Activated naive CD4-positive, alpha-beta T cell treated with anti-CD3 and anti-CD28 coated beads, Interleukin-2, amount 10 ng/mL, durations not matched to agents 7 days and 5 days (primary cell): ENCODE measurements around the gene KIAA1755.
"Not testable (repeated sequence)": the region's sequence is repeated elsewhere in the genome, so short reads cannot be mapped to it uniquely, and the experiment has no call there.

Source experiments
- CTCF ChIA-PET: fragments of 350-600 bp; sonication (Branson Sonifier 250); formaldehyde crosslinking; loops from one replicate; lab custom pipeline; 2021; ENCODE audit warnings: antibody characterized with exemption; lab: Charles Lee
- DNase-seq: peaks from one replicate; pipeline ENCODE4 v3.0.0-alpha.2; 2020
- H3K27ac Mint-ChIP-seq: one replicate; pipeline ENCODE4 v1.8.0; 2021; ENCODE audit warnings: mild to moderate bottlenecking, moderate library complexity, mixed read lengths
- H3K27me3 Mint-ChIP-seq: one replicate; pipeline ENCODE4 v1.8.0; 2021; ENCODE audit warnings: mild to moderate bottlenecking, mixed read lengths
- H3K36me3 Mint-ChIP-seq: one replicate; pipeline ENCODE4 v1.8.0; 2021; ENCODE audit warnings: mixed read lengths
- H3K4me1 Mint-ChIP-seq: one replicate; pipeline ENCODE4 v1.8.0; 2021; ENCODE audit warnings: mixed read lengths
- H3K4me3 Mint-ChIP-seq: one replicate; pipeline ENCODE4 v1.8.0; 2021; ENCODE audit warnings: mild to moderate bottlenecking, moderate library complexity, mixed read lengths
- H3K9me3 Mint-ChIP-seq: one replicate; pipeline ENCODE4 v1.8.0; 2021; ENCODE audit warnings: mixed read lengths

The KIAA1755 gene

DNA sequence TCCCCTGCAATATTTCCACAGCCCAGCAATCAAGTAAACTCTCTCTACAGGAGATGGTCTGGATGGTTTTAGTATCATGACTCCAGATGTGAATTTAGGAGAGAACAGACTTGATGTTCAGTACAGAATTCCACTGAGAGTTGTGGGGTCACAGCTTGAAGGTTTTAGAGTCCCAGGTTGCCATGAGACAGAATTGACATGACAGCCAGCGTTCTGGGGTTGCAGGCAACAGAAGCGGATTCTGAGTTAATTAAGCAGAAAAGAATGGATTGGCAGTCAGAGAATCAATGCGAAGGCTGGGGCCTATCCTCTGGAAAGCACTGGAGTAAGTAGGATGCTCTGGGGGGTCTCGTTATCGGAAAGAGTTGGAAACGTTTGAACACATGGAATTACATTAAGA, 2.4 kb upstream of the KIAA1755 start:
- Mint-ChIP-seq H3K4me1 (no peaks in the 10 kb centered on the region), H3K9me3 (no peaks in the 10 kb centered on the region), H3K36me3 (no peaks in the 10 kb centered on the region), H3K27me3 (peaks cover 46% of the 10 kb centered on the region), H3K27ac (no peak overlapping the region), H3K4me3 (no peak overlapping the region)
- CTCF ChIA-PET: no interaction called here
- DNase-seq: no peak

GRCh38 chr20:38261054-38261390, 487 bp upstream of the KIAA1755 start:
- CTCF ChIA-PET: no interaction called here
- Mint-ChIP-seq H3K36me3 (no peaks in the 10 kb centered on the region), H3K27ac (no peak overlapping the region), H3K9me3 (no peaks in the 10 kb centered on the region), H3K27me3 (peaks cover 51% of the 10 kb centered on the region), H3K4me3 (no peak overlapping the region), H3K4me1 (no peaks in the 10 kb centered on the region)
- DNase-seq: no peak

DNA sequence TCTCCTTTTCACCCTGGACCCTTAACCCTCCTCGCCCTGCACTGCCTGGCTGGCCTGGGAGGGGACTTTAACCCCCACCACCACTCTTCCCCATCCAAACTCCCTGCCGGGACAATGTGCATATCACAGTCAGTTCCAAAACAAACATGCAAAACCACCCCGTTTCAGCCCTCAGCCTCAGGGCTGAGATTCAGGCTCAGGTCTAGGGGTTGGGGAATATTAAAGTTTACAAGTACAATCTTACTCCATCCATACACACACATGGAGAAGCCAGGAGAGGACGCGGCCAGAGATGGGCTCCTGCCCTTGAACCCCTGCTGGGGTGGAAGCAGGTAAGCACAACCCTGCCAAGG, 534 bp downstream of the KIAA1755 start:
- H3K4me3 Mint-ChIP-seq: no peak overlapping the region
- CTCF ChIA-PET: no interaction called here
- peaks cover 51% of the 10 kb centered on the region for H3K27me3 Mint-ChIP-seq

DNA sequence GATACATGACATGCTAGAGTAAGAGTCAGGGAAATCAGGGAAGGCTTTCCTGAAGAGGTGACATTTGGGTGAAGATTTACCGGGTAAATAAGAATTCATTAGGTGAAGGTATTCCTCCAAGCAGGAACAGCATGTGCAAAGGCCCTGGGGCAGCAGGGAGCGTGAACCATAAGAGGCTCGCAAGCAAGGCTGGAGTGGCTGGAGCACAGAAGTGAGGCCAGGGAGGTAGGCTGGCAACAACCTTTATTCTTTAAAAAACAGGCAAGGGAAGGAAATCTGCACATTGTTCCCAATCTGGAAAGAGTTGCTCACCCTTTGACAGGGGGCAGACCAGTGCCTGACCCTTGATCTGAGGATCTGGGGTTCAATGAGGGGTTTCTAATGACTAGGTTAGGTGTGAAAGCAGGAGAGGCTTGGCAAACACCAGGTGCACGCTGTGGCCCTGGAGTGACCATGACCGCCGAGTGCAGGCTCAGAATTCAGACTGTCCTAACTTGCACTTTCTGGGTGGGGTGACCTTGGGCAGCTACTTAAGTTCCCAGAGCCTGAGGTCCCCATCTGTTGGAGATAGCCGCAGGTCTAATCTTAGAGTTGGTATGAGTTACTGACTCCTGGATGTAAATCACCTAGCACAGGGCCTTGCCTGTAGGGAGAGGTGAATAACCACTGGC, 1.9 kb downstream of the KIAA1755 start:
- H3K27me3 Mint-ChIP-seq: peaks cover 51% of the 10 kb centered on the region
- DNase-seq: no peak
- H3K36me3 Mint-ChIP-seq: no peaks in the 10 kb centered on the region
- no peaks in the 10 kb centered on the region for H3K9me3 Mint-ChIP-seq
- no peaks in the 10 kb centered on the region for H3K4me1 Mint-ChIP-seq
- no peak overlapping the region for H3K4me3 Mint-ChIP-seq
- H3K27ac Mint-ChIP-seq: no peak overlapping the region
- CTCF ChIA-PET: no interaction called here

More for the DNA sequence above, 534 bp downstream of the KIAA1755 start:
- H3K4me1 Mint-ChIP-seq: no peaks in the 10 kb centered on the region
- no peak for DNase-seq
- H3K9me3 Mint-ChIP-seq: no peaks in the 10 kb centered on the region
- no peak overlapping the region for H3K27ac Mint-ChIP-seq
- H3K36me3 Mint-ChIP-seq: no peaks in the 10 kb centered on the region

DNA sequence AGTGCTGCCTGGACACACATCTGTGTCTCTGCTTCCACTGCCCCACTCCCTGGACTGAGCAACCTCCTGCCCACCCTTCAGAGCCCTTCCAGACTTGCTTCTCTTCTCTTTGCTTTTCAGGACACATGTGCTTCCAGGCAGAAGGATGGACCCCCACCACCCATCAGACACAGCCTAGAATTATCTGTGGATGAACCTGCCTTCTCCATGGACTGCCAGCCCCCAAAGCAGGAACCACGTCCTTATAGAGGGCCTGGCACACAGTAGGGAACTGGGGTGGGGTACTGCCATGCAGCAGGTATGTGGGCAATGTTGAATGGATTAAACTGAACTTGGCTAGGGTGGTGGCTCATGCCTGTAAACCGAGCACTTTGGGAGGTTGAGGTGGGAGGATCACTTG, 3.6 kb downstream of the KIAA1755 start:
- no peak for DNase-seq
- H3K4me3 Mint-ChIP-seq: no peak overlapping the region
- H3K36me3 Mint-ChIP-seq: no peaks in the 10 kb centered on the region
- CTCF ChIA-PET: interaction anchor here (1.5 kb wide), 1 partner anchor 13 kb away, joined by 3 read pairs; no protein-coding TSS in a partner anchor
- H3K27ac Mint-ChIP-seq: no peak overlapping the region
- no peaks in the 10 kb centered on the region for H3K4me1 Mint-ChIP-seq
- H3K9me3 Mint-ChIP-seq: no peaks in the 10 kb centered on the region
- H3K27me3 Mint-ChIP-seq: peaks cover 44% of the 10 kb centered on the region

- H3K27ac Mint-ChIP-seq: no peak overlapping the region
- H3K27me3 Mint-ChIP-seq: peaks cover 38% of the 10 kb centered on the region
- no peak overlapping the region for H3K4me3 Mint-ChIP-seq
- no peaks in the 10 kb centered on the region for H3K4me1 Mint-ChIP-seq
- H3K9me3 Mint-ChIP-seq: no peaks in the 10 kb centered on the region
- DNase-seq: no peak
- CTCF ChIA-PET: interaction anchor here (1.5 kb wide), 1 partner anchor 12 kb away, joined by 3 read pairs; no protein-coding TSS in a partner anchor
- no peaks in the 10 kb centered on the region for H3K36me3 Mint-ChIP-seq
Measured at GRCh38 chr20:38256021-38256420, 4.5 kb downstream of the KIAA1755 start.

DNA sequence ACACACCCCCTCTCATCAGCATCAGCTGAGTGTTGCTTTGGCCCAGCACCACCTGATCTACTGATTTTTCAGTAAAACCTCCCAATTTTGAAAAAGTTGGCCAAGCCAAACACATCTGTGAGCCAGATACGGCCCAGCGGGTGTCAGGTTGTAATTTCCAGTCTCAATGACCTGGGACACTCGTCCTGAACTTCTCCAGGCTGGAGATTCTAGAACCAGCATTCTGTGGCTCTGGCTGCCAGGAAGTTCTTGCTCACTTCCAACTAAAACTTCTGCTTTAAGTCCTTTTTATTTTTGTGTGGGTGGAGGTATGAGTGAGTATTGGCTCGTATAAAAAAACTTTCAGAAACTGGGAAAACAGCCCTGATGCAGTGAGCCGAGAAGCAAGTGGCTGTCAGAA, 5.1 kb downstream of the KIAA1755 start:
- Mint-ChIP-seq H3K9me3 (no peaks in the 10 kb centered on the region), H3K4me1 (no peaks in the 10 kb centered on the region), H3K27ac (no peak overlapping the region), H3K4me3 (no peak overlapping the region), H3K27me3 (peaks cover 32% of the 10 kb centered on the region), H3K36me3 (no peaks in the 10 kb centered on the region)
- DNase-seq: no peak
- CTCF ChIA-PET: no interaction called here

- H3K36me3 Mint-ChIP-seq, H3K9me3 Mint-ChIP-seq, H3K4me1 Mint-ChIP-seq, H3K4me3 Mint-ChIP-seq, DNase-seq, CTCF ChIA-PET, H3K27ac Mint-ChIP-seq: not testable (repeated sequence)
- H3K27me3 Mint-ChIP-seq: peaks cover 25% of the 10 kb centered on the region
Measured at GRCh38 chr20:38254621-38255020, 5.9 kb downstream of the KIAA1755 start.

GRCh38 chr20:38253571-38253970, 7.0 kb downstream of the KIAA1755 start:
- Mint-ChIP-seq H3K27ac (no peak overlapping the region), H3K36me3 (no peaks in the 10 kb centered on the region), H3K27me3 (peaks cover 18% of the 10 kb centered on the region), H3K4me3 (no peak overlapping the region), H3K4me1 (no peaks in the 10 kb centered on the region), H3K9me3 (no peaks in the 10 kb centered on the region)
- CTCF ChIA-PET: interaction anchor here (0.7 to 1.0 kb wide), 2 partner anchors 25 to 34 kb away, joined by 3 read pairs; no protein-coding TSS in a partner anchor
- no peak for DNase-seq

DNA sequence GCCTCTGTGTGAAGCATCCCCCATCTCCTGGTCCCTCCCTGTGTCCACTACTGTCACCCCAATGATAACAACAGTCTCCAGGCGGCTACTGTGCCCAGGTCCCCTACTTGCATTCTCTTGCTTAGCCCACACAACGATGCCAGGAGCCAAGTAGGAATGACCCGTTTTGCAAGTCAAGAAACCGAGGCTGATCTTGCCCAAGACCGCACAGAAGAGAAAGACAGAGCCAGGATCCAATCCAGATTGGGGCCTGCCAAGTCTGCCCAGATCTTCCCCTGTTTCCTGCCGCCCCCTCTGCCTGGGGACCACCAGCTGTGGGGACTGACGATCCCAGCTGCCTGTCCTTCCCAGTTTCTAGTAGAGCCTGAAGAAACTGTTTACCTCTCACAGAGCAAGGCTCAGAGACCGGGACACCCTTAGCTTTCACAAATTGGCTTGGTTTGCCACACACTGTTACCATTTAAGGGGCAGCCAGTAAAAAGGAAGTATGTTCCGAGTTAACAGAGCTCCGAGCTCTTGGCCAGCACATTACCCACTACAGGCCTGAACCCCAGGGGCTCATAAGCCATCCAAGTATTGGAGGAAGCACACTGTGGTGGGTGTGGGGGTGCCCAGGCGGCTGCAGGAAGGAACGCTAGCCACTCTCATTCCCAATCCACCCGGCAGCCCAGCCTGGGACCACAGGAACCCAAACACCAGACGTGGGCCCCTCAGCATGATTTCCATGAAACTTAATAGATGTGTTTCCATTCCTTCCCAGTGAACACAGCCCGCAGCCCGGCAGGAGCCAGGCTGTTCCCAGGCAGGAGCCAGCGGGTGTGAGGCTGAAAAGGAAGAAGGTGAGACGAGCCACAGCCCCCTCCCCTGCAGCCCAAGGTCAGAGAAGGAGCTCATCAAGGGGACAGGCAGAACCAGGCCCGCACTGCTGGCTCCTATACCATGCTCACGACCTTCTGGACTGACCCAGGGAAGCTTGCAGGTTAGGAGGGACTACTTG, 7.9 kb downstream of the KIAA1755 start:
- no peak overlapping the region for H3K27ac Mint-ChIP-seq
- H3K4me1 Mint-ChIP-seq: no peaks in the 10 kb centered on the region
- no peaks in the 10 kb centered on the region for H3K9me3 Mint-ChIP-seq
- H3K27me3 Mint-ChIP-seq: peaks cover 14% of the 10 kb centered on the region
- no peak overlapping the region for H3K4me3 Mint-ChIP-seq
- CTCF ChIA-PET: interaction anchor here (1.0 kb wide), 1 partner anchor 24 kb away, joined by 3 read pairs; no protein-coding TSS in a partner anchor
- H3K36me3 Mint-ChIP-seq: no peaks in the 10 kb centered on the region
- DNase-seq: no peak

GRCh38 chr20:38251441-38251840, 9.1 kb downstream of the KIAA1755 start:
- H3K27me3 Mint-ChIP-seq: not testable (repeated sequence)

GRCh38 chr20:38250609-38251008, 9.9 kb downstream of the KIAA1755 start:
- Mint-ChIP-seq H3K27me3 (peaks cover 11% of the 10 kb centered on the region), H3K9me3 (no peaks in the 10 kb centered on the region), H3K4me1 (no peaks in the 10 kb centered on the region), H3K4me3 (no peak overlapping the region), H3K27ac (no peak overlapping the region), H3K36me3 (no peaks in the 10 kb centered on the region)
- CTCF ChIA-PET: no interaction called here
- no peak for DNase-seq

More at GRCh38 chr20:38251441-38251840, 9.1 kb downstream of the KIAA1755 start:
- H3K36me3 Mint-ChIP-seq, H3K27ac Mint-ChIP-seq, H3K4me3 Mint-ChIP-seq, H3K4me1 Mint-ChIP-seq, DNase-seq, H3K9me3 Mint-ChIP-seq, CTCF ChIA-PET: not testable (repeated sequence)

DNA sequence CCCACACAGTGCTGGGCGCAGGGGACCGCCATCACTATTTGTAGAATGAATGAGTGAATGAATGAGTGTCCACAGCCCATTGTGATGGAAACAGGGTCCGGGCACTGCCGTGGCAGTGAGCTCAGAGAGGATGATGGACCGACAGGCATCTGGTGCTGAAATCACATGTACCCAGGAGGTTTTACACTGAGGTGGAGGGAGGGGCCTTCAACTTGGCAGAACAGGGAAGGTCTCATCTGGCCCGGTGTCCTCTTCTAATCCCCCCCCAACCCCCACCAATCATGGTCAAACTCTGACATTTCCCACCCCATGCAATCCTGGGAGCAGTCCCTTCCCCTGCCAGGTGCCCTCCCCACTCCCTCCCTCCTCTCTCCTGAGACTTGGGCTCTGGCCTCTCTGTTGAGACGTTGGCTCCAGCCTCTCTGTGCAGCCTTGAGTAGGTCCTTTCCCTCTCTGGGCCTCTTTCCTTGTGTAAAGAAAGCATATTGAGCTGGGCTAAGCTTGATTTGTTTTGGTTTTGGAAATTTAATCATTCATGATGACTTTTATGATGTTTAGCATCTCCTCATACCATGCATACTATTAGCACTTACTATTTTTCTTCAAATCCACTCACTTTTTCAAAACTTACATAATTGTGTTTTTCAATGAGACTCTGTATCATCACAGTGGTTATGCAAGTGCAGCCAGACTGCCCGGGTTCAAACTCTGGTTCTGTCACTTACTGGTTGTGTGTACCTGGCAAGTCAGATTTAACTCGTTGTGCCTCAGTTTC, 10.8 kb downstream of the KIAA1755 start:
- DNase-seq: no peak
- peaks cover 13% of the 10 kb centered on the region for H3K27me3 Mint-ChIP-seq
- H3K36me3 Mint-ChIP-seq: no peaks in the 10 kb centered on the region
- CTCF ChIA-PET: no interaction called here
- H3K4me3 Mint-ChIP-seq: no peak overlapping the region
- H3K27ac Mint-ChIP-seq: no peak overlapping the region
- no peaks in the 10 kb centered on the region for H3K4me1 Mint-ChIP-seq
- H3K9me3 Mint-ChIP-seq: peaks cover 2% of the 10 kb centered on the region

- peaks cover 13% of the 10 kb centered on the region for H3K27me3 Mint-ChIP-seq
- no peak for DNase-seq
- no peak overlapping the region for H3K4me3 Mint-ChIP-seq
- H3K9me3 Mint-ChIP-seq: peaks cover 12% of the 10 kb centered on the region
- H3K4me1 Mint-ChIP-seq: no peaks in the 10 kb centered on the region
- CTCF ChIA-PET: no interaction called here
- no peak overlapping the region for H3K27ac Mint-ChIP-seq
- no peaks in the 10 kb centered on the region for H3K36me3 Mint-ChIP-seq
Measured at GRCh38 chr20:38248133-38248532, 12.4 kb downstream of the KIAA1755 start.
